Suppressor macrophage (primary cell): ENCODE data around the gene MIB1.

ENCODE experiments used
- DNase-seq, 4 experiments: peaks; one replicate each; pipeline ENCODE4 v3.0.0-alpha.2; 2020 to 2022

MIB1 gene

GRCh38 chr18:21820033-21820810, 79.6 kb downstream of the MIB1 start:
- peak in 2 of 4 experiments; percentile 7 to 27 for DNase-seq

- no peak for DNase-seq
These were observed 80.2 kb downstream of the MIB1 start for GRCh38 chr18:21820811-21821143.

- DNase-seq: no peak
These were observed 83.3 kb downstream of the MIB1 start for GRCh38 chr18:21823848-21824247.

GRCh38 chr18:21826196-21826595, 85.6 kb downstream of the MIB1 start:
- no peak for DNase-seq

- no peak for DNase-seq
These were observed 86.2 kb downstream of the MIB1 start for GRCh38 chr18:21826641-21827302.

- DNase-seq: no peak
These were observed 89.9 kb downstream of the MIB1 start for GRCh38 chr18:21830532-21830931.

- DNase-seq: no peak
These were observed 90.8 kb downstream of the MIB1 start for GRCh38 chr18:21831413-21831831.

- DNase-seq: no peak
These were observed 93.2 kb downstream of the MIB1 start for GRCh38 chr18:21833604-21834298.

GRCh38 chr18:21834299-21834660, 93.7 kb downstream of the MIB1 start:
- DNase-seq: no peak

- DNase-seq: no peak
These were observed 101.0 kb downstream of the MIB1 start for GRCh38 chr18:21841570-21841969.

GRCh38 chr18:21843341-21843740, 102.7 kb downstream of the MIB1 start:
- DNase-seq: no peak

- DNase-seq: peak in 1 of 4 experiments; percentile 14
These were observed 110.9 kb downstream of the MIB1 start for GRCh38 chr18:21851327-21851961.

- DNase-seq: peak in 3 of 4 experiments; percentile 12 to 27 (median 12)
These were observed 112.4 kb downstream of the MIB1 start for GRCh38 chr18:21853016-21853415.

- DNase-seq: no peak
These were observed 113.4 kb downstream of the MIB1 start for GRCh38 chr18:21853775-21854552.

GRCh38 chr18:21855432-21855831, 114.8 kb downstream of the MIB1 start:
- no peak for DNase-seq

GRCh38 chr18:21857871-21858270, 117.3 kb downstream of the MIB1 start:
- peak in 3 of 4 experiments; percentile 1 to 54 (median 32) for DNase-seq

- no peak for DNase-seq
These were observed 118.0 kb downstream of the MIB1 start for GRCh38 chr18:21858544-21858943.

- no peak for DNase-seq
These were observed 123.8 kb downstream of the MIB1 start for GRCh38 chr18:21864386-21864785.

- no peak for DNase-seq
These were observed 124.5 kb downstream of the MIB1 start for GRCh38 chr18:21865043-21865442.

GRCh38 chr18:21868770-21869169, 128.2 kb downstream of the MIB1 start:
- DNase-seq: no peak

- DNase-seq: no peak
These were observed 149.0 kb downstream of the MIB1 start for GRCh38 chr18:21889570-21889969.

GRCh38 chr18:21894619-21895367, 154.2 kb downstream of the MIB1 start:
- no peak for DNase-seq
